Upper lobe of left lung (tissue), 4 donors: ENCODE results near the gene HEATR9.

Experiments
- CTCF ChIP-seq, 6 experiments: fragments of 450-650 bp in 4 of 6; fragments of 200-600 bp in 2 of 6; sonication (generic) in 2 of 6; IDR thresholded peaks; one replicate each; pipeline ENCODE4 v1.5.1; 2016 to 2019; ENCODE audit warnings: antibody characterized with exemption in 6 of 6
- EP300 ChIP-seq, 4 donors: sonication (generic); formaldehyde crosslinking; IDR thresholded peaks; one replicate each; pipeline ENCODE4 v1.5.1; 2017; ENCODE audit warnings: antibody characterized with exemption in 4 of 4, control low read depth in 2 of 4
- POLR2A ChIP-seq, 4 donors: fragments of 450-650 bp; IDR thresholded peaks; one replicate each; pipeline ENCODE4 v1.5.1; 2016 to 2017; ENCODE audit warnings: antibody characterized with exemption in 4 of 4, mild to moderate bottlenecking in 2 of 4

DNA sequence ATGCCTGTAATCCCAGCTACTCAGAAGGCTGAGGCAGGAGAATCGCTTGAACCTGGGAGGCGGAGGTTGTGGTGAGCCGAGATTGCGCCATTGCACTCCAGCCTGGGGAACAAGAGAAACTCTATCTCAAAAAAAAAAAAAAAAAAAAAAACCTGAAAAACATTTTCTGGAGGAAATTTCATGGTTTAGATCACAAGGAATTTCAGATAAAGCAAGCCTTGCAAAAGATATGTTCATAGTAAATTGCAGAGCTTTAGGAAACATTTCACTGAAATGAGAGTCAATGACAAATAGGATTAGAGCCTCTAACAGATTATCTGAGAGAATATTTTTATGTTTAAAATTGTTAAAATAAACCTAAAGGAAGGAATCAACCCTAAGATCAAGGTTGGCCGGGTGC lies 56.2 kb downstream of the HEATR9 start:
- TF ChIP-seq CTCF (IDR thresholded peaks at IDR 0.05), result no peak
- no peak for TF ChIP-seq EP300 (IDR thresholded peaks at IDR 0.05)
- TF ChIP-seq POLR2A (IDR thresholded peaks at IDR 0.05), result no peak
